NCI-H146 (cell line): ENCODE results near the gene RPAP3.
A peak's percentile ranks its signal among the peaks of the same experiment; 100 is the strongest.

Experiments
- DNase-seq: peaks from one replicate; lab custom pipeline; 2025; lab: John Stamatoyannopoulos, UW

RPAP3 gene

DNA sequence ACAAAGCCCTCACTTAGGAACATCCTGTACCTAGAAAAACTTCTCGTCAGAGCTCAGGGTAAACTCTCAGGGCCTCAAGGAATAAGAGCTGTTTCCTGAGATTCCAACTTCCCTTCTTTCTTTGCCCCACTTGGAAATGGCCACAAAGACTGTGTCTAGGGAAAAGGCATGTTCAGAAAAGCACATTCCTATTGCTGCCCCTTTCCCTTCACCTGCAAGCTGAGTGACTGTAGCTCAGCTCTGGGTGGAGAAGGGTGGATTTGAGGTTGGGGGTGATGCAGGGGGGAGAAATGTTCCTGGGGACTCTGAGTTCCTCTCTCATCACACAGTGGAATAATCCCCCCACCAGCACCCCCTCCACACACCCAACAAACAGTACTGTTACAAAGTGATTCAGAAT lies 12.7 kb upstream of the RPAP3 start:
- DNase-seq: no peak

DNA sequence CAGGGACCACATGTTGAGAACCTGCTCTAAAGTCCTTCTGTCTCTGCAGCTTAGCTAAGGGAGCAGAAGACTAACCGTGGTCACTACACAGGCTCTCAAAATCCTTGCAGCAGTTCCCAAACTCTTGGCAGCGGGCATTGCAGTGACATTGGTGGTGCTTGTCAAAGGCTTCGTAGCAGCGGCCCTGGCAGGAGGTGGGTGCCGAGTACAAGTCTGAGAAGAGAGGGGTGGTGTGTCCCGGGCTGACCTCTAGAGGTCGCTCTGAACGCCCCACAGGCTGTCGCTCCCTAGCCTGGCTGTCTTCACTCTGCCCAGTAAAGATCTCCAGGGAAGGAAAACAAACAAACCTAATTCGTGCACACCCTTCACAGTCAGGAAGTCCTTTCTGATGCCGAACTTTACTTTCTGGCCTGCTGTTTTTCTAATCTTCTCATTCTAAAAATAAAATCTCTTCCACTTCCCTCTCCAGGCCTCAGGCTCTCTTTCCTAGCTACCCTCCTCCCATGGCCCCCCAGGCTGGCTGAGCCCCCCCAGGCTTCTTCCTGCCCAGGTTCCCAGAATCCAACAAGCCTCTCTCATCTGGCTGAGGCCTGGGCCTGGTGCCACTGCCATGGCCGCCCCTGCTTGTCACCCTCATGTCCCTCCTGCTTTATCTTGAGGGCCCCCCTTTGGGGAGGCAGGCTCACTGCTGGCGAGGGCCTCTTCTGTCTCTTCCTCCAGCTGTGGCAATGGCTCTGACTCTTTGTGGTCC lies 11.8 kb upstream of the RPAP3 start:
- peak; percentile 72 for DNase-seq

DNA sequence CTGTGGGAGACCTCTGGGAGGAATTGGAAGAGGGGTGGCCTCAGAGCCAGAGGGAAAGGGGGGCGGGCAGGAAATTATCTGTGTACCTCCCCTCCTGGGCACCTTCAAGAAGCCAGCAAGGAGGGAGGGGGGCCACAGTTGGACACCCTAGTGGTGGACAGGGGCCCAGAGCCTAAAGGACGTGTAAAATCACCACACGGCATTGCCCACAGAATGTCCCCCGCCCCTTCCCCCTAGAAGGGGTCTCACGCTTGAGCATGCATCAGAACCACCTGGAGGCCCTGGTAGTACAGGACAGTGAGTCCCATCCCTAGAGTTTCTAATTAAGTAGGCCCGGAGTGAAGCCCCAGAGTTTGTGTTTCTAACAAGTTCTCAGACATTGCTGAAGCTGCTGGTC lies 11.2 kb upstream of the RPAP3 start:
- no peak for DNase-seq

DNA sequence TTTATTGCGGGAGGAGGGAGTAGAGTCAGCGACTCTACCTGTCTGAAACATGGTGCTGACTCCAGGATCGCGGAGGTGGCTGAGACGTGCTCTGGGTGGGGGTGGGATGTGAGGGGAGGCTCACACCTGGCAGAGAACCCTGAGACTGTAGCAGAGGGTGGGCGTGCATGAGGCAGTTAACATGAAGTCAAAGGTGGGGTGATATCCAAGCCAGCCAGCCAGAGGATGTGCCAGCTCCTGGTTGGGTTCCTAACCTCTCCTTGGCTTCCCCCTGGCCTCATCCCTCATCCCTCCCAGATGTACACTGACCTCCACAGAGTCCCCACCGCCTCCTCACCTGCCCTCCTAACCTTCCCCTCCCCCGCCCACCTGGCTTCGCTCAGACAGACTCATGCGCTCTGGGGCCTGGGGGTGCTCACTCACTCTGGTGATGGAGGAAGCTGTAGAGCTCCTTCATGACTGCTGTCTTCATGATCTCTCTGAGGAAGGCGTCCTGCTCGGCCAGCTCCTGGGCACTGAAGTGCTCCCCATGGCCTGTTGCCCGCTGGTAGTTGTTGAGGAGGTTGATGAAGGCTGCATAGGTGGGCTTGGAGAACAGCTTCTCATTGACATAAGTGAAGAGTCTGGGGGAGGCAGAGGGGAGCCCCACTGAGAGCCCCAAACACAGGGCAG lies 10.2 kb upstream of the RPAP3 start:
- no peak for DNase-seq

DNA sequence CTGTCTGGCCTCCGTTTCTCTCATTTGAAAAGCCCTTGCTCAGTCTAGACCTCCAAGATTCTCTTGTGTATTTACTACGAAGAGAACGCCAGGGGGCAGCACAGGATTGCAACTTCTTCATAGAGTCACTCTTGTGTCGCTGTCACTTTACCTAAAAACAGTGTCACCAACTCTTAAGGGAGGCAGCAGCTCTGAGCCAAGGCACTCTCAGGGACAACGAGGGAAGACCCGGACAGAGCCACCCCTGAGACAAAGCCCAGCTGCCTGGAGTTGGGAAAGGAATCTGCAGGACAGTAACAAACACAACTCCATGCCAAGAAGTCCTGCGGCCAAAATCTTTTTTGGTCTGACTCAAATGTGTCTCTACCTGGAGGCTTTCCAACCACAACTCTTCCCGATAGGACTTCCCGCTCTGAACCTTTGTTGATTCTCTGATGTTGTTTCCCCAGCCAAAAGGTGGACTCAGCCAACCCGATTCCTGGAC lies 9.6 kb upstream of the RPAP3 start:
- DNase-seq: peak; percentile 86

DNA sequence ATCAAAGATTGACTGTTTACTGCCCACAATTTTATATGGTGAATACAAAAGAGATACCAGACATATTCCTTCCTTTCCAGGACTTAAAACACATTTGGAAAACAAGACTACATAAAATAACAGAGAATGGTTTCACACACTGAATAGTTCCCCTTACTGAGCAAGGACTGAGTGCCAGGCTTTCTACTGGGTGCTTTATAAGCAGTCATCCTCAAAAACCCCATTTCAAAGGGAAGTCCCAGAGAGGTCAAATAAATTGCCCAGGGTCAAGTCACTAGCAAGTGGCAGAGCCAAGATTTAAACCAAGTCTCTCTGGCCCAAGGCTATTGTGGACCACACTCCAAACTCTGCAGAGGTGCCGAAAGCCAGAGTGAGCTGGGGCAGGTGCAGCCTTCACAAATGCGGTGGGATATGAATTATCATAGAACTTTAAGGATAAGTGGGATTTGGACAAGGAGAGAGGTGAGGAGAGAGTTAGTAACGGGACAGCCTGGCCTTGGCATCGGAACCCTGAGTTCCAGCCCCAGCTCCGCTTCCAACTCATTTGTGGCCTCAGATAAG lies 9.1 kb upstream of the RPAP3 start:
- DNase-seq: no peak

DNA sequence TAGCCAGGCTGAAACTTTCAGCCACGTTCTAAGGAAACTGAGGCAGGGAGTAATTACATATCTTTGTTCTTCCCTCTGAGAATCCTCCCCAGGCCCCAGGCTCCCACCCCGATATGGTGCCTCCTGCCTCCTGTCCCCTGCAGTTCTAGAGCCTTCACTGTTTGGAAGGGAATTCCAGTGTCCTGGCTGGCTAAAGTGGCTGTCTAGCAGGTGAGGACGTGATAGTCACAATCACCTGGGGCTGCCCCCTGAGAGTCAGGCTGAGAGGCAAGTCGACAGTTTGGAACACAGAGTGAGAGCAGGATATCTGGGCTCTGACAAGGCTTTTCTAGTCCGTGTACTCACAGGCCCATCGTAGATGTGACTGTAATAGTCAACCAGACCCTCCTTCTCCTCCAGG lies 6.3 kb upstream of the RPAP3 start:
- DNase-seq: no peak

DNA sequence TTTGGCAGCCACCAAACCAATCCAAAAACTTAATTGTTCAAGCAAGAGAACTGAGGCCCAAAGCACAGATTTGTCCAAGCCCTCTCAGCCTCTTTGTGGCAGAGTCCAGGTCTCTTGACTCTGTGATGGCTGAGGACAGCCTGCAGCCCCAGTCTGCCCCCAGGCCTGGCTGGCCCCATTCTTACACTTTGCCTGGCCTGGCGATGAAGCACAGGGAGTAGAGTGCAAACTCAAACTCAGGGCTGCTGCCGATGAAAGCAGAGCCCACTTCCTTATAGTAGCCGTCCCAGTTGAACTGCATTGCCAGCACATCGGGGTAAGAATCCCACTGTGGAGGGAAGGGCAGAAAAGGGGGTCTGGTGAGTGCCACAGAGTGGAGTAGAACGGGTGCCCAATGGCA lies 5.6 kb upstream of the RPAP3 start:
- no peak for DNase-seq

DNA sequence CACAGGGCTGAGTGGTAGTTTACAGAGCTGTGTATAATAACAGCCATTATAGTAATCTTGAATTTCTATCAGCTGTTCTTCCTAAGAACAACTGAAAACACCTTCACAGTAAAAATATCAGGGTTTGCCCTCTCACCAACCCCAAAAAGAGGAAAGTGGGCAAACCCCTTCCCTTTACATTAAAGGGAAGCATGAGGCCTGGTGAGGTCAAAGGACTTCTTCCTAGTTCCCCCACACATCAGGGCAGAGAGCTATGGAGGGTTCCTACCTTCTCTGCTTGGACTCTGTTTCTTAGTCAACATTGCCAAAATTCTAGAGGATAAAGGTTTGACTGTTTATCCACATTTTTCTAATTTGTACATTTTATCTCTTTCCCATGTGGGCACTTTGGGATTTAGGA lies 4.4 kb upstream of the RPAP3 start:
- DNase-seq: no peak

DNA sequence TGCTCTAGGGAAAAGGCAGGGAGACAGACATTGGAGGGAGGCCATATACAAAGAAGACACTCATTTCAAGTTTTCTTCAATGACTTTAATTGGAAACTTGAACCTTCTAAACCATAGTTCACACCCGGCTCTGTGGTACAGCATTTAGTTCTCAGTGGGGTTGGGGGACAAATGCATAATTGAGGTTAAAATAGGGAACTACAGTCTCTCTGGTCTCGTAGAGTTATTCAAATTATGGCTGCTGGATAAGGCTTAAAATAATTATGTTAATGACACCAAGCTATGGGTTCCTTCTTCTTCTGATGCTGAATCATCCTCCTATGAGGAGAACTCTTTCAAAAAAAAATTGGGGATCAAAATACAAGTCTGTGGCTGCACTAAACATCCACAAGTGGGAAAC lies 3.8 kb upstream of the RPAP3 start:
- DNase-seq: no peak

DNA sequence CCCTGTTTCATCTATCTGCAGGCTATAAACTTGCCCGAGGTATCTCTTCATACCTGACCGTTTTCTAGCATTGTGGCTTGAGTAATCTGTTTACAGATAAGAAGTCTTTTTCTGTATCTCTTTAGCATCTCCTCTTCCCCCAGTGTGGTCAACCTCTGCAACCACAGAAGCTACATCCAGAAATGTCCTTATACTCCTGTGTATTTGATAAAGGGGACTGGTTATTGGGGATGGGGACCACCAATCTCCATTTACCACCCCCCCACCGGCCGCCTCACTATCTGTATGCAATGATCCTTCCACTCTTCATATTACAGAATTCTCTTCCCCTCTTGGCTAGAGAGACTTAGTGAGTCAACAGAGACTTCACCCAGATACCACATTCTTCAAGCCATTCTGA lies 3.4 kb upstream of the RPAP3 start:
- no peak for DNase-seq

DNA sequence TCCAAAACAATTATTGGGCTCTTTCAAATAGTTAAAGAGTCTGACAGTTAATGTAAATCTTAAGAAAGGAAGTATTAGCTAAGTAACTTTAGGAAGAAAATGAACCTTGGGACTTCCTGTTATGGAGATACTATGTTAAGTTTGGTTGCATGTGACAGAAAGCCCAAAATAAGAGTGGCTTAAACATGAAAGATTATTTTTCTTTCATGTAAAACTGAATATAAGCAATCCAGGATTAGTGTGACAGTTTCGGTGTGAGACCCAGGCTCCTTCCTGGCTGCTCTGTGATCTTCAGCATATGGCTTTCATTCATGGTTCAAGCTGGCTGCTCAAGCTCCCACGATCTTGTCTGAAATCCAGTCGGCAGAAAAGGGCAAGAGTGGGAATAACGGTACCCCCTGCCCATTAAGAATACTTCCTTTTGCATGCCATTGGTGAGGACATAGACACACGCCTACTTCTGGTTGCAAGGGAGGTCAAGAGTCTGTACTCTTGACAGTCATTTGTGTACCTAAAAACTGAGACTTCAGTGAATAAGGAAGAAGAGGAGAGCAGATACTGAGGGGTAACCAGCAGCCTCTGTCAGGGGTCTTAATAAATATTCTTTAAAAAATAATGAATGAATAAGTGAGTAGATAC lies 2.2 kb upstream of the RPAP3 start:
- DNase-seq: no peak

DNA sequence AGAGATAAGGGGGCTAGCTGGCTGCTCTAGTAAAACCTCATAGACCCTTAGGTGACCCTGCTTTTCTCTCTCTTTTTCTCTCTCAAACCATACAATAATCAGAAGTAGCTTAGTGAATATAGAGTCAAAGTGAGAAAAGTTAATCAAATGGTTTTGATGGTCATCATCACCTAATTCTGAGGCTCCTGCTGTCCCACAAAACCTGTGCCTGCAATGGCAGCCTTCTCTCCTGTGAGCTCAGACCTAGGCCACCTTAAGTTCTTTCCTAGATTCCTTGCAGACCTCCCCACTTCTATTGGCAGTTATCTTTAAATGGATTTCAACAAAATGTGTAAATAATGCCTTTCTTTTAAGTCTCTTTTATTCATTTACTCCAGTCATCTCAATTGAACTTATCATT lies 1.5 kb upstream of the RPAP3 start:
- no peak for DNase-seq

DNA sequence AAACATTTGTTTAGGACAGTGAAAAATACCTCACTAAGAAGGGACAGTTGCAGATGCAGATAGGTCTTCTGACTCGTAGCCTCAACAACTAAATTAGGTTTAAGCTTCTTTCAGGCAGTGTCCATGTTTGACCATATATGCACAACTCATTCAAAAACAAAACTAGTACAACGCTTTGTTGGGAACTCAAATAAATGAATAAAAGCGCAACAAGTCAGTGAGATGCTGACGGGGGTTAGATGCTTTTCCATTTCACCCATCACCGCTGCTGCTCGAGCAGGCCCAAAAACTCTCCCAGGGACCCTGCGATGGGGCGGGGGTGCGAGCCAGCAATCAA lies 633 bp downstream of the RPAP3 start:
- no peak for DNase-seq

DNA sequence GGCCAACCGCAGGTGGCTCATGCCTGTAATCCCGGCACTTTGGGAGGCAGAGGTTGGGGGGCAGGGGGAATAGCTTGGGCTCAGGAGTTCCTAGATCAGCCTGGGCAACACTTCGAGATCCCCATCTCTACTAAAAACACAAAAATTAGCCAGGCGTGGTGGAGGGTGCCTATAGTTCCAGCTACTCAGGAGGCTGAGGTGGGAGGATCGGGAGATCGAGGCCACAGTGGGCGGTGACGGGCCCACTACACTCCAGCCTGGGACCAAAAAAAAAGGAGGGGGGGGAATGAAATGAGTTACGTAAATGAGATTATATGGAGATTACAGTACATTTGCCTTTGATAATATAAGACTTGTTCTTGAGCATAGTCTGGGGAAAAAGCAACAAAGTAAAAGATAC lies 1.1 kb downstream of the RPAP3 start:
- no peak for DNase-seq

DNA sequence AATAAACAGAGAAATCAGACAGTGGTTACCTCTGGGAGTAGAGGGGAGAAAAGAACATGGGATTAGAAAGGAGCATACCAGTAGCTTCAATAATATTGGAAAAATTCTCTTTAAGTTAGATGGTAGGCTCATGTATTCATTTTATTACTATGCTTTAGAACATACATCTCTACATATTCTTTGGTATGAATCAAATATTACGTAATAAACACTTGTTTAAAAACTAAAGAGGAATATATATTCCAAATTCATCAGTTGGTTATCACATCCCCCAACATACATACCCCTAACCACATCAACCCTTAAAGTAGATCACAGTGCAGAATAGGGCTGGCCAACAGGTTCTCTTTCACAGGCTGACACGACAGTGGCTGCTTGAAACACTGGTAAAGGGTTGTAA lies 5.6 kb downstream of the RPAP3 start:
- DNase-seq: no peak

DNA sequence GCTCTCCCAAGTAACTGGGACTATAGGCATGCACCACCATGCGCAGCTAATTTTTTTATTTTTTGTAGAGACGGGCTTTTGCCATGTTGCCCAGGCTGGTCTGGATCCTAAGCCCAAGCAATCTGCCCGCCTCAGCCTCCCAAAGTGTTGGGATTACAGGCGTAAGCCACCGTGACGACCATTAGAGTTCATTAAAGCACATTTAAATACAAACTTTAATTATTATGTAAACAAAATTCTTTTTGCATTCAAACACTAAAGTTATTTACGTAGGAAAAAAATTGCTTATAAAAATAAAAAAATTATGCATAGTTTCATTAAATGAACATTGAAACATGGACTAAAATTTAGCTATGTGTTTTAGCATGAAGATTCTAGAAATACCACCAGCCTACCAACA lies 7.2 kb downstream of the RPAP3 start:
- DNase-seq: no peak

DNA sequence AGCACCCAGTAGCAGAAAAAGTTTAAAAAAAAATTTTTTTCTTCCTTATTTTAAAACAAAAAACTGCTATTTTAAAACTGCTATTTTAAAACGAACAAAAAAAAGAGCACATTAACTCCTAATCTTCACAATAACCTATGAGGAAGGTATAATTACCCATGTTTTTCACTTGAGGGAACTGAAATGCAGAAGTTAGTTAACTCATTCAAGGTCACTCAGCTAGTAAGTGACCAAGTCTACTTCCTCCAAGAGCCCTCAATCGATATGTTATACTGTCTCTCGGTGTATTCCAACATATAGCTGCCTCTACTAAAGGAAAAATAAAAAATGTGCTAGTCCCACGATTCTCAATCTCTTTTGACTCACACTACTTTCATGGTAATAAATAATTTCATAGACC lies 7.8 kb downstream of the RPAP3 start:
- no peak for DNase-seq

DNA sequence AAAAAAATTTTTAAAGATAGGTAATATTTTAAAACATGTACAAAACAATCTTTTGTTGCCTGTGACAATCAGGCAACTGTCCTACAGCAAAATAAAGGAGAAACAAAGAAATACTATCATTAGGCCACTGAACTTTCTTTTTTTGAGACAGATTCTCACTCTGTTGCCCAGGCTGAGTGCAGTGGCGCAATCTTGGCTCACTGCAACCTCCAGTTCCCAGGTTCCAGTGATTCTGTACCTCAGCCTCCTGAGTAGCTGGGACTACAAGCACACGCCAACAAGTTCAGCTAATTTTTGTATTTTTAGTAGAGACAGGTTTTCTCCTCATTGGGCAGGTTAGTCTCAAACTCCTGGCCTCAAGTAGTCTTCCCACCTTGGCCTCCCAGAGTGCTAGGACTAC lies 16.6 kb downstream of the RPAP3 start:
- DNase-seq: no peak

DNA sequence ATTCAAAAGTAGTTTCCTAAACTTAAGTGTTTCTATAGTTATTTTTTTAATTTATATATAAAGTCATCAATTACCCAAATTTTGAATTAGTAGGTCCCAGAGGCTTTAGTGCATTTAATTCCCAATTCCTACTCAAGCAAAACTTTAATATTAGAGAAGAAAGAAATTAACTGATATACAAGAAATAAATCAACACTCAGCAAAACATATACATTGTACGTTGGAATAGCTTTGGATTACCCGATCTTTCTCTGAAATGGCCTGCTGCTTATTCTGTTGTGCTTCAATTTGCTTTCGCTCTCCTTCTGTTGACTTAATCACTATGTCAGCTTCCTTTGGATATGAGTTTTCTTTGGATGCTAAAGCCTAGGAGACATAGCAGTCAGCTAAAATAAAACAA lies 18.2 kb downstream of the RPAP3 start:
- no peak for DNase-seq

DNA sequence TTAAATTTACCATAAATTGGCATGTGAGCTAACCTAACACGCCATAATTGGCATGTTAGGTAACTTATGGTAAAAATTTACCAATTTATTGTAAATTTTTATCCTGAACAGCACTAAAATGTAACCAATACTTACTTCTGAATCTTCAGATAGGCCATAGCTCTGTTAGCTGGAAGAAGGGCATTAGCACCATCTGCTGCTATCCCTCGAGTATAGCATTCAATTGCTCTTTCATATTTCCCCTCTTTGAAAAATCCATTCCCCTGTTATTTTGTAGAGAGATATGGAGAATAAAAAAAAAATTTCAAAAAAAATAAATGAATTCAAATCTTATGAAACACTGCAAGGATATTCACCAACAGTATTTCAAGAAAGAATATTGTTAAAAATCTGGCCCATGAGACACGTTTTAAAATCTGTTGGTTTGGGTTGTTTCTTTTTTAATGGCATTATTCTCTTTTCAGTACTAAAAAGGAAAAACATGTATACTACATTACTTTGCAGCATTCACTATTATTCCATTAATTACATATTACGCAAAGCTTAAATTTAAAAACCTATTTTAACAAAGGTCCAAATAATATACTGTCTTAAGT lies 19.1 kb downstream of the RPAP3 start:
- DNase-seq: peak; percentile 24

DNA sequence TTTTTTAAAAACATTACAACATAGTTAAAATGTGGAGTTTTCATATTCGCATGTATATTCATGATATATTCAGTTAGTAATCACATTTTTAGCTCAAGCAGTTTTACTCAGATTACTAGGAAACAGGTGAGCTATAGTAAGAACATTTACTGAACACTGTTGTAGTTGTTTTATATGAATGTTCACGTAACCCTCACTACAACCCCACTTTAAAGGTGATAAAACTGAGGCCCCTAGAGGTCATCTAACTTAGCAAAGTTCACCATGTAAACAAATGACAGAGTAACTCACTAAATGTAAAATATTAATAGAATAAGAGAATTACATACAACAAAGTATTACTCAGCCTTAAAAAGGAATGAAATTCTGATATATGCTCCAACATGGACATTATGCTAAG lies 26.0 kb downstream of the RPAP3 start:
- no peak for DNase-seq

DNA sequence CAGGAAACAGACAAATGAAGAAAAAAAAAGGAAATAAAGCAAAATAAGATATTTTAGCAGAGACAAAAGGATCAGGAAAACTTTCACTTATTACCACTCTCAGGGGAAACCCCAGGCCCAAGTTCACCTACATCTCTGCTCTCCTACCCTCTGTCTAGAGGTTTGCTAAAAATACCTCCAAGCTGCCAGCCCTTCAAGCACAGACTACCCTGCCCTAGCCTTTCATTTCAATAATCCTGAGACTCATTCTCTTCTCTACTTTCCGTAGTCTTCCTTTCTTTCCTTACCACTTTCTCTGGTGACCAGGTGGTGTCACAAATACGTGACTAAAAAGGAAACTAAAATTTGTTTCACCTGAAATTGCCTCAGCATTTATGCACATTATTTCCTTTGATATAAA lies 33.8 kb downstream of the RPAP3 start:
- no peak for DNase-seq
